HG02840 (cell line): Measurements from ENCODE around the gene ARFGAP3.

Experiments
- ATAC-seq: cut with Tn5 transposase; IDR thresholded peaks from one replicate; pipeline ENCODE4 v1.9.1; 2021; ENCODE audit warnings: mild to moderate bottlenecking, moderate library complexity, moderate number of reproducible peaks; ENCODE audit not compliant: unreplicated experiment, low FRiP score

ARFGAP3 gene

DNA sequence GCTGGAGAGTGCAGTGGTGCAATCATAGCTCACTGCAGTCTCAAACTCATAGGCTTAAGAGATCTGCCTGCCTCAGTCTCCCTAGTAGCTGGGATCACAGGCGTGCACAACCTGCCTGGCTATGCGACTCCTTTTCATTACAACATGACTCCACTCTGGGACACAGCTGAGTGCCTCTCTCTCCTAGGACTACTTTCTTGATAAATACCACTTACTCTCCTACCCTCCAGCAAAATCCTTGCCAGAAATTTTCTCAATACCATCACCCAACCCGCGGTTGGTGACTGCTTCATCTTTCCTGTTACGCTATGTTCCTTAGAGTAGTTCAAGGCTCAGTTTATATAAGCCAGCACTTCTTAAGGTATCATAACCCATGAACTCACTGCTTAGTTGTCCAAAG, 26.9 kb downstream of the ARFGAP3 start:
- no peak for ATAC-seq

- no peak for ATAC-seq
Measured at GRCh38 chr22:42829302-42829701, 27.8 kb downstream of the ARFGAP3 start.

GRCh38 chr22:42825796-42826195, 31.3 kb downstream of the ARFGAP3 start:
- ATAC-seq: no peak

DNA sequence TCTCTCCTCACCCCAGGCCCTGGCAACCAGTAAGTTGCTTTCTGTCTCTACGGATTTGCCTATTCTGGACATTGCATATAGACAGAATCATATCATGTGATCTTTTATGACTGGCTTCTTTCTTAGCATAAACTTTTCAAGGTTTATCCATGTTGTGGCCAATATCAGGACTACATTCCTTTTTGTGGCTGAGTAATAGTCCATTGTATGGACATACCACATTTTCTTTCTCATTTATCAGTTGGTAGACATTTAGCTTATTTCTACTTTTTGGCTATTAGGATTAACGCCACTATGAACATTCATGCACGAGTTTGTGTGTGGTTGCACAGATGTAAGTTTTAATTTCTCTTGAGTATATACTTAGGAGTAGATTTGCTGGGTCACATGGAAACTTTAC, 35.7 kb downstream of the ARFGAP3 start:
- no peak for ATAC-seq

DNA sequence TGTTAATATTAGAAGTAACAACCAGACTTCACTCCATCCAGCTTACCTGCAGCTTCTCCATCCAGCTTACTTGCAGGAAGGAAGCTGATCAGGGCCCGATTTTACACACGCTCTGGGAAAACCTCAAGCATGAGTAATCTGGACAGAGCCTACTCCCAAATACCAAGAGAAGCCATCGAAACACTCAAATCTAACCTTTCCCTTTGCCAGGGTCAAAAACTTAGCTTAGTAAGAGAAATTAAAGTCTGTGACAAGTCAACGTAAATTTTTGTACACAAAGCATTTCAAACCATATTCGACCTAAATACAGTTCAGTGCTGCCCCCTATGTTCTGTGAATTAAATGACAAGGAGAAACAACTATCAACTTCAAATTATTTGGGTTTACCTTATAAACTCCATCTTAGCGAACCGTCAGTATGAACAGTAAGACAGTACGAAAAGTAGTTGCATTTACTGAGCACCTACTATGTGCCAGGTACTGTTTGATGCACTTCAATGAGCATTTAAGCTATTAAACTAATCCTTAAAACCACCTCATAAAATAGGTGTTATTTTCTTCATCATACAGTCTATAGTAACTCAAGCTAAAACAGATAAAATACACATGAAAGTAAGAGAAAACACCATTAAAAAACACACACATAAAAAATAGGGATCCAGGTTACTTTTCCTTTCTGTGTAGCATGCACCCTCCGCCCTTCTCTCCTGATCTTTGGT, 36.9 kb downstream of the ARFGAP3 start:
- ATAC-seq: no peak

DNA sequence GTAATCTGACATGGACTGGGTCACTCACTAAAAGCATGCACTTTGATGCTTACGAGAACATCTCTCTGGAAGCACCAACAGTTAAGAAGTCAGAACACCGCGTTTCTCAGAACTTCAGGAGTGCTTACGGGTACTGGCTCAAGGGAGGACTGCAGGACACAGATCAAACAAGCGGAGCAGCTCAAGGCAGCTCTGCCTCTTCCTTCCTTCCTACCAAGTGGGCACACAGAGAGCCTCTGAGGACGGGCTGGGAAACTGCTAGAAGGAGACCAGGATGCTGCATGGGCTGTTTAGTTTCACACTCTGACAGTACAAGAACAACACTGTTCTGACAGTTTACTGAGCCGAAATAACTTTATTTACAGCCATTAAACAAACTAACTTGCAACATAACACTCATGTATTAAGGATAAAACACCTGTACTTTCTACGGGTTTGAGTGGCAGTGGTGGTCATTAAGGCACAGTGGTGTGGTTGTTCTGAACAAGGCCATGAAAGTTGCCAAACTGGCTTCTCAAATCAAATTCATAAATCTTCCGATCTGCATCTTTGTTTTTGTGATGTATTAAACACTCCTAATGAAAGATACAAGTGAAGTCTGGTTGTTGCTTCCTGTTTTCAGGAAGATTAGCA, 37.5 kb downstream of the ARFGAP3 start:
- ATAC-seq: no peak

- no peak for ATAC-seq
Measured at GRCh38 chr22:42817556-42817955, 39.5 kb downstream of the ARFGAP3 start.

- no peak for ATAC-seq
Measured at GRCh38 chr22:42816336-42816735, 40.7 kb downstream of the ARFGAP3 start.

DNA sequence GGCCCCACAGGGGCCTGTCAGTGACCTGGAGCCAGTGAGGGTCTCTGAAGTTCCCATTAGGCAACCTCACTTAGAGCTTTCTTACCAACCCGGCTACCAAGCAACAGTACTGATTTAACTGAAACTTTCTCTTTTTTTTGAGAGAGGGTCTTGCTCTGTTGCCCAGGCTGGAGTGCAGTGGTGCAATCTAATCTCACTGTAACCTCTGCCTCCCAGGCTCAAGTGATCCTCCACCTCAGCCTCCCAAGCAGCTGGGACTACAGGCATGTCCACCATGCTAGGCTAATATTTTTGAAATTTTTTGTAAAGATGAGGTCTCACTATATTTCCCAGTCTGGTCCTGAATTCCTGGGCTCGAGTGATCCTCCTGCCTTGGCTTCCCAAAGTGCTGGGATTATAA, 42.5 kb downstream of the ARFGAP3 start:
- no peak for ATAC-seq

- no peak for ATAC-seq
Measured at GRCh38 chr22:42814215-42814614, 42.9 kb downstream of the ARFGAP3 start.

- ATAC-seq: no peak
Measured at GRCh38 chr22:42813501-42813900, 43.6 kb downstream of the ARFGAP3 start.

GRCh38 chr22:42811459-42811858, 45.6 kb downstream of the ARFGAP3 start:
- no peak for ATAC-seq

- no peak for ATAC-seq
Measured at GRCh38 chr22:42808521-42808920, 48.6 kb downstream of the ARFGAP3 start.

DNA sequence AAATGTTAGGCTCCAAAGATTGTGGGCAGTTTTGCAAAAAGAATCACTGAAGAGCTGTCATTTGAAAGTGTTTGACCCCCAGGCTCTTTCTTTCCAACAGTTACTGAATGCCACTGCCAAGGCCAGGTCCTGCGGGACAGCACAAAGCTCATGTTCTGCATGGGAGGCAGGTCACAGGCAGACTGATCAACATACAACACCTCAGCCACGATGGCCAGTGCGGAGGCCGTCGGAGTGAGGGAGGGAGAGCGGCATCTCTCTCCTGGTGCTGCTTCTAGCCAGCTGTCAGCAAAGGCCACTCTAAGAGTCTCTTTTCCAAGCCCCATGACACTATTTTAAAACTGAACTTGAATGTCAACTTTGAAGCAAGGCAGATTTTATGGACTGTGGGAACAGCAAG, 49.9 kb downstream of the ARFGAP3 start:
- ATAC-seq: no peak

GRCh38 chr22:42805998-42806830, 50.9 kb downstream of the ARFGAP3 start:
- ATAC-seq: no peak

GRCh38 chr22:42805016-42805997, 51.8 kb downstream of the ARFGAP3 start:
- no peak for ATAC-seq

DNA sequence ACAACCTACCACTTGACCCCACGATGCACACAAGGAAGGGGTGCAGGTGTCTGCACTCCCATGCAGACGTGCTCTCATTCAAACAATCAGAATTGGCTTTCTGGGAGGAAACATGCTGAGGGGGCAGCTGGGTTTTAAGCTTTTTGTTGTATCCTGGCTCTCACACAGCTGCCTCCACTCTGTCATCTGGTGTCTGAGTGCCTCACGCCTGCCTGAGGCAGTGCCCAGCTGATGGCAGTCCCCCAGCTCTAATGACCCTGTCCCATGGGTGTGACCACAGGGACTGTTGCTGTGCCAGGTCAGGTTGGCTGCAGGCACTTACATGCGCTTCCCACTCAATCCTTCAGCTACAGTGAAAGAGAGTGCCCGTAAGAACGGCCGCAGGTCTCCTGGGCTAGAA, 53.7 kb downstream of the ARFGAP3 start:
- no peak for ATAC-seq

GRCh38 chr22:42801252-42802080, 55.6 kb downstream of the ARFGAP3 start:
- no peak for ATAC-seq

GRCh38 chr22:42800451-42801251, 56.4 kb downstream of the ARFGAP3 start:
- no peak for ATAC-seq
